Glomerular endothelial cell (primary cell): ENCODE measurements around the gene LBHD2. TPM values are rescaled to one million over a fixed set of nuclear protein-coding genes. Genes with fewer than 3 reads are reported as not detected.
"Not testable (repeated sequence)": the region's sequence is repeated elsewhere in the genome, so short reads cannot be mapped to it uniquely, and the experiment has no call there.

Experiments
- DNase-seq: peaks from one replicate; pipeline ENCODE4 v3.0.0-alpha.2; 2011; ENCODE audit warnings: low read depth, low spot score; ENCODE audit errors: extremely low read depth
- total RNA-seq: library from RNA; depleted of rRNA; stranded (reverse); fragments of >200 nt; gene quantifications from 2 replicates; pipeline ENCODE4 v1.2.3, GENCODE V29; 2015

LBHD2 gene
- total RNA-seq, 1 donor from 2014 or later: not detected

- not testable (repeated sequence) for DNase-seq
These were observed 33.5 kb downstream of the LBHD2 start for GRCh38 chr14:103117499-103117898.

- DNase-seq: no peak
These were observed 34.1 kb downstream of the LBHD2 start for GRCh38 chr14:103118018-103118662.

GRCh38 chr14:103118663-103119404, 34.8 kb downstream of the LBHD2 start:
- no peak for DNase-seq

- DNase-seq: not testable (repeated sequence)
These were observed 35.5 kb downstream of the LBHD2 start for GRCh38 chr14:103119527-103119926.

GRCh38 chr14:103121121-103121845, 37.3 kb downstream of the LBHD2 start:
- no peak for DNase-seq

- DNase-seq: peak; percentile 60
These were observed 38.0 kb downstream of the LBHD2 start for GRCh38 chr14:103121846-103122584.

- no peak for DNase-seq
These were observed 38.6 kb downstream of the LBHD2 start for GRCh38 chr14:103122585-103122946.

- DNase-seq: no peak
These were observed 39.1 kb downstream of the LBHD2 start, which contains the start of gene TNFAIP2 for GRCh38 chr14:103122947-103123633. TNFAIP2 (plus strand) TSS chr14:103123461; CDS start chr14:103126458, 2,997 bp downstream.

GRCh38 chr14:103123634-103124500, 39.9 kb downstream of the LBHD2 start:
- no peak for DNase-seq

GRCh38 chr14:103124501-103125001, 40.5 kb downstream of the LBHD2 start:
- DNase-seq: no peak

- DNase-seq: no peak
These were observed 41.4 kb downstream of the LBHD2 start for GRCh38 chr14:103125098-103126070.

GRCh38 chr14:103126088-103126872, 42.3 kb downstream of the LBHD2 start:
- no peak for DNase-seq

- no peak for DNase-seq
These were observed 42.9 kb downstream of the LBHD2 start for GRCh38 chr14:103126873-103127304.

- no peak for DNase-seq
These were observed 43.3 kb downstream of the LBHD2 start for GRCh38 chr14:103127356-103127755.

GRCh38 chr14:103127861-103128598, 44.0 kb downstream of the LBHD2 start:
- no peak for DNase-seq

- no peak for DNase-seq
These were observed 44.8 kb downstream of the LBHD2 start for GRCh38 chr14:103128631-103129300.
